HepG2 (cell line): Measurements from ENCODE around the gene TMEM9. TPM values are rescaled to one million over a fixed set of nuclear protein-coding genes. Genes with fewer than 3 reads are reported as not detected.
A peak's percentile ranks its signal among the peaks of the same experiment; 100 is the strongest.

Experiments
- MAF1 ChIP-seq: sonication (generic); formaldehyde crosslinking; IDR thresholded peaks from 2 replicates; pipeline ENCODE4 v1.5.0; 2020; ENCODE audit warnings: missing genetic modification reagents, borderline replicate concordance
- MTF2 ChIP-seq: sonication (generic); formaldehyde crosslinking; IDR thresholded peaks from 2 replicates; pipeline ENCODE4 v1.5.0; 2020; ENCODE audit warnings: missing genetic modification reagents, borderline replicate concordance
- PHF21A ChIP-seq: sonication (generic); formaldehyde crosslinking; IDR thresholded peaks from 2 replicates; pipeline ENCODE4 v1.5.0; 2020; ENCODE audit warnings: mild to moderate bottlenecking, missing genetic modification reagents
- RFXAP ChIP-seq: sonication (generic); formaldehyde crosslinking; IDR thresholded peaks from 2 replicates; pipeline ENCODE4 v1.4.0; 2020; ENCODE audit warnings: missing genetic modification reagents, borderline replicate concordance
- TAF15 ChIP-seq: fragments of 200-400 bp; formaldehyde crosslinking; IDR thresholded peaks from one replicate; pipeline ENCODE4 v1.6.1; 2018; ENCODE audit warnings: mild to moderate bottlenecking, low read depth, low read length; ENCODE audit not compliant: poor library complexity, severe bottlenecking
- ZFP37 ChIP-seq: sonication (generic); formaldehyde crosslinking; IDR thresholded peaks from 2 replicates; pipeline ENCODE4 v1.4.0; 2020; ENCODE audit warnings: missing genetic modification reagents, borderline replicate concordance
- ZFP82 ChIP-seq: sonication (generic); formaldehyde crosslinking; IDR thresholded peaks from 2 replicates; pipeline ENCODE4 v1.5.1; 2020; ENCODE audit warnings: mild to moderate bottlenecking, missing genetic modification reagents, borderline replicate concordance
- ZKSCAN1 ChIP-seq: fragments of 150-350 bp; IDR thresholded peaks from 2 replicates; pipeline ENCODE4 v1.6.1; 2014; ENCODE audit warnings: low read length
- ZMYM3 ChIP-seq: sonication (generic); formaldehyde crosslinking; IDR thresholded peaks from 2 replicates; pipeline ENCODE4 v1.5.1; 2020; ENCODE audit warnings: mild to moderate bottlenecking, missing genetic modification reagents
- ZNF24 ChIP-seq: fragments of 450-650 bp; IDR thresholded peaks from 2 replicates; pipeline ENCODE4 v1.6.1; 2017; ENCODE audit warnings: antibody characterized with exemption, mild to moderate bottlenecking
- ZNF850 ChIP-seq: sonication (generic); formaldehyde crosslinking; conservative IDR thresholded peaks from 2 replicates; pipeline ENCODE4 v1.9.0; 2021; ENCODE audit warnings: mild to moderate bottlenecking, missing genetic modification reagents
- polyA plus RNA-seq, 8 experiments: library from polyadenylated mRNA; depleted of rRNA in 3 of 8; stranded (reverse) in 7 of 8; unstranded in 1 of 8; fragments of >200 nt; fragmentation: Illumina TruSeq in 4 of 8; extraction: Trizol in 4 of 8; gene quantifications; 2 replicates each; pipeline versions ENCODE4 v1.2.1 to v1.2.3, GENCODE V29; 2011 to 2016; ENCODE audit warnings: low read depth in 4 of 8, missing spikeins in 1 of 8, mixed read lengths in 1 of 8; ENCODE audit not compliant: insufficient read depth in 1 of 8
- total RNA-seq, 5 experiments: library from RNA; depleted of rRNA; stranded (reverse); fragments of >200 nt; fragmentation: Illumina TruSeq; extraction: Trizol; gene quantifications; 2 replicates each; pipeline ENCODE4 v1.2.3, GENCODE V29; 2016; ENCODE audit warnings: low read depth in 1 of 5
- TF ChIP-seq, protein P1 (sequence below): sonication (generic); formaldehyde crosslinking; IDR thresholded peaks from 2 replicates; pipeline ENCODE4 v1.5.0; 2020; ENCODE audit warnings: mild to moderate bottlenecking, missing genetic modification reagents
- TF ChIP-seq, protein P2 (sequence below): sonication (generic); formaldehyde crosslinking; IDR thresholded peaks from 2 replicates; pipeline ENCODE4 v1.9.0; 2021; ENCODE audit warnings: missing genetic modification reagents, mild to moderate bottlenecking, borderline replicate concordance
- TF ChIP-seq, protein P3 (sequence below): sonication (generic); formaldehyde crosslinking; conservative IDR thresholded peaks from 2 replicates; pipeline ENCODE4 v1.4.0; 2020; ENCODE audit warnings: missing genetic modification reagents
- TF ChIP-seq, protein P4 (sequence below): sonication (generic); formaldehyde crosslinking; IDR thresholded peaks from 2 replicates; pipeline ENCODE4 v1.5.0; 2020; ENCODE audit warnings: mild to moderate bottlenecking, missing genetic modification reagents
- TF ChIP-seq, protein P5 (sequence below): IDR thresholded peaks from 2 replicates; pipeline ENCODE4 v1.6.1; 2016; ENCODE audit warnings: control low read depth
- TF ChIP-seq, protein P6 (sequence below): sonication (generic); formaldehyde crosslinking; IDR thresholded peaks from 2 replicates; pipeline ENCODE4 v1.4.0; 2020; ENCODE audit warnings: missing genetic modification reagents, borderline replicate concordance

TMEM9 gene
- total and polyA plus RNA-seq, 2 of the 13 experiments (the other 11 are each of a cell fraction or from before 2014, with no cell fraction given) = 60.9 to 102 TPM

DNA sequence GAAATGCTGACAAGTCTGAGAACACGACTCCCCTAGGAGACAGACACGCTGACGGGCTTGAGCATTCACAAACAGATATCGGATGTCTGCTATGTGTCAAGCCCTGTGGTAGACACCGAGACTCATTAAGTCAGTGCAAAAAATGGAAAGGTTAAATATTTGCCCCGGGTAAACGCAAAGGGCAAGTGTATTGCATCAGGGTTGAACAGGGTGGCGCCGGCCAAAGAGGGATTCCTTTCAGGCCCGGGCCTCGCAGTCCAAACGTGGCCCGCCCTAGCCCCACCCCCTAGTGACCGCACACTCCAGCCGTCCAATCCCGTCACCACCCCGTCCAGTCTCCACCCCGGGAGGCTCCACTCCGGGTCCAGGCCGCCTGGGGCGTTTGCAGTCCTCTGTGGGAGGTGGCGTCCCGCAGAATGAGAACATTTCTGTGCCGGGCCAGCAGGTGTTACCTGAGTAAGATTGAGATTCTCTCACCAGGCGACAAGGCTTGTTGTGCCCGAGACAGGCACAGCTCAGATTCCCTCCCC, 16.3 kb upstream of the TMEM9 start (continued):
- TF ChIP-seq ZNF850 (no peak), MAF1 (no peak), ZFP82 (CRISPR knock-in tag) (no peak), ZNF24 (no peak), RFXAP (peak; percentile 92), ZFP37 (CRISPR knock-in tag) (no peak), ZKSCAN1 (no peak), MTF2 (CRISPR knock-in tag) (no peak), ZMYM3 (CRISPR knock-in tag) (peak; percentile 72; the same call in 1 of the 2 replicates), TAF15 (no peak), PHF21A (peak; percentile 98)
- TF ChIP-seq, protein P1, sequence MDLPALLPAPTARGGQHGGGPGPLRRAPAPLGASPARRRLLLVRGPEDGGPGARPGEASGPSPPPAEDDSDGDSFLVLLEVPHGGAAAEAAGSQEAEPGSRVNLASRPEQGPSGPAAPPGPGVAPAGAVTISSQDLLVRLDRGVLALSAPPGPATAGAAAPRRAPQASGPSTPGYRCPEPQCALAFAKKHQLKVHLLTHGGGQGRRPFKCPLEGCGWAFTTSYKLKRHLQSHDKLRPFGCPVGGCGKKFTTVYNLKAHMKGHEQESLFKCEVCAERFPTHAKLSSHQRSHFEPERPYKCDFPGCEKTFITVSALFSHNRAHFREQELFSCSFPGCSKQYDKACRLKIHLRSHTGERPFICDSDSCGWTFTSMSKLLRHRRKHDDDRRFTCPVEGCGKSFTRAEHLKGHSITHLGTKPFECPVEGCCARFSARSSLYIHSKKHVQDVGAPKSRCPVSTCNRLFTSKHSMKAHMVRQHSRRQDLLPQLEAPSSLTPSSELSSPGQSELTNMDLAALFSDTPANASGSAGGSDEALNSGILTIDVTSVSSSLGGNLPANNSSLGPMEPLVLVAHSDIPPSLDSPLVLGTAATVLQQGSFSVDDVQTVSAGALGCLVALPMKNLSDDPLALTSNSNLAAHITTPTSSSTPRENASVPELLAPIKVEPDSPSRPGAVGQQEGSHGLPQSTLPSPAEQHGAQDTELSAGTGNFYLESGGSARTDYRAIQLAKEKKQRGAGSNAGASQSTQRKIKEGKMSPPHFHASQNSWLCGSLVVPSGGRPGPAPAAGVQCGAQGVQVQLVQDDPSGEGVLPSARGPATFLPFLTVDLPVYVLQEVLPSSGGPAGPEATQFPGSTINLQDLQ (CRISPR knock-in tag) = no peak
- TF ChIP-seq, protein P2, sequence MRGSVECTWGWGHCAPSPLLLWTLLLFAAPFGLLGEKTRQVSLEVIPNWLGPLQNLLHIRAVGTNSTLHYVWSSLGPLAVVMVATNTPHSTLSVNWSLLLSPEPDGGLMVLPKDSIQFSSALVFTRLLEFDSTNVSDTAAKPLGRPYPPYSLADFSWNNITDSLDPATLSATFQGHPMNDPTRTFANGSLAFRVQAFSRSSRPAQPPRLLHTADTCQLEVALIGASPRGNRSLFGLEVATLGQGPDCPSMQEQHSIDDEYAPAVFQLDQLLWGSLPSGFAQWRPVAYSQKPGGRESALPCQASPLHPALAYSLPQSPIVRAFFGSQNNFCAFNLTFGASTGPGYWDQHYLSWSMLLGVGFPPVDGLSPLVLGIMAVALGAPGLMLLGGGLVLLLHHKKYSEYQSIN (CRISPR knock-in tag) = no peak
- TF ChIP-seq, protein P3, sequence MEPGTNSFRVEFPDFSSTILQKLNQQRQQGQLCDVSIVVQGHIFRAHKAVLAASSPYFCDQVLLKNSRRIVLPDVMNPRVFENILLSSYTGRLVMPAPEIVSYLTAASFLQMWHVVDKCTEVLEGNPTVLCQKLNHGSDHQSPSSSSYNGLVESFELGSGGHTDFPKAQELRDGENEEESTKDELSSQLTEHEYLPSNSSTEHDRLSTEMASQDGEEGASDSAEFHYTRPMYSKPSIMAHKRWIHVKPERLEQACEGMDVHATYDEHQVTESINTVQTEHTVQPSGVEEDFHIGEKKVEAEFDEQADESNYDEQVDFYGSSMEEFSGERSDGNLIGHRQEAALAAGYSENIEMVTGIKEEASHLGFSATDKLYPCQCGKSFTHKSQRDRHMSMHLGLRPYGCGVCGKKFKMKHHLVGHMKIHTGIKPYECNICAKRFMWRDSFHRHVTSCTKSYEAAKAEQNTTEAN (CRISPR knock-in tag) = peak; percentile 72
- TF ChIP-seq, protein P4, sequence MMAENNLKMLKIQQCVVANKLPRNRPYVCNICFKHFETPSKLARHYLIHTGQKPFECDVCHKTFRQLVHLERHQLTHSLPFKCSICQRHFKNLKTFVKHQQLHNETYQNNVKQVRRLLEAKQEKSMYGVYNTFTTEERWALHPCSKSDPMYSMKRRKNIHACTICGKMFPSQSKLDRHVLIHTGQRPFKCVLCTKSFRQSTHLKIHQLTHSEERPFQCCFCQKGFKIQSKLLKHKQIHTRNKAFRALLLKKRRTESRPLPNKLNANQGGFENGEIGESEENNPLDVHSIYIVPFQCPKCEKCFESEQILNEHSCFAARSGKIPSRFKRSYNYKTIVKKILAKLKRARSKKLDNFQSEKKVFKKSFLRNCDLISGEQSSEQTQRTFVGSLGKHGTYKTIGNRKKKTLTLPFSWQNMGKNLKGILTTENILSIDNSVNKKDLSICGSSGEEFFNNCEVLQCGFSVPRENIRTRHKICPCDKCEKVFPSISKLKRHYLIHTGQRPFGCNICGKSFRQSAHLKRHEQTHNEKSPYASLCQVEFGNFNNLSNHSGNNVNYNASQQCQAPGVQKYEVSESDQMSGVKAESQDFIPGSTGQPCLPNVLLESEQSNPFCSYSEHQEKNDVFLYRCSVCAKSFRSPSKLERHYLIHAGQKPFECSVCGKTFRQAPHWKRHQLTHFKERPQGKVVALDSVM (CRISPR knock-in tag) = peak; percentile 4; the same call in 1 of the 2 replicates
- TF ChIP-seq, protein P5, sequence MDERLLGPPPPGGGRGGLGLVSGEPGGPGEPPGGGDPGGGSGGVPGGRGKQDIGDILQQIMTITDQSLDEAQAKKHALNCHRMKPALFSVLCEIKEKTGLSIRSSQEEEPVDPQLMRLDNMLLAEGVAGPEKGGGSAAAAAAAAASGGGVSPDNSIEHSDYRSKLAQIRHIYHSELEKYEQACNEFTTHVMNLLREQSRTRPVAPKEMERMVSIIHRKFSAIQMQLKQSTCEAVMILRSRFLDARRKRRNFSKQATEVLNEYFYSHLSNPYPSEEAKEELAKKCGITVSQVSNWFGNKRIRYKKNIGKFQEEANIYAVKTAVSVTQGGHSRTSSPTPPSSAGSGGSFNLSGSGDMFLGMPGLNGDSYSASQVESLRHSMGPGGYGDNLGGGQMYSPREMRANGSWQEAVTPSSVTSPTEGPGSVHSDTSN (CRISPR knock-in tag) = peak; percentile 40; the same call in 1 of the 2 replicates
- TF ChIP-seq, protein P6, sequence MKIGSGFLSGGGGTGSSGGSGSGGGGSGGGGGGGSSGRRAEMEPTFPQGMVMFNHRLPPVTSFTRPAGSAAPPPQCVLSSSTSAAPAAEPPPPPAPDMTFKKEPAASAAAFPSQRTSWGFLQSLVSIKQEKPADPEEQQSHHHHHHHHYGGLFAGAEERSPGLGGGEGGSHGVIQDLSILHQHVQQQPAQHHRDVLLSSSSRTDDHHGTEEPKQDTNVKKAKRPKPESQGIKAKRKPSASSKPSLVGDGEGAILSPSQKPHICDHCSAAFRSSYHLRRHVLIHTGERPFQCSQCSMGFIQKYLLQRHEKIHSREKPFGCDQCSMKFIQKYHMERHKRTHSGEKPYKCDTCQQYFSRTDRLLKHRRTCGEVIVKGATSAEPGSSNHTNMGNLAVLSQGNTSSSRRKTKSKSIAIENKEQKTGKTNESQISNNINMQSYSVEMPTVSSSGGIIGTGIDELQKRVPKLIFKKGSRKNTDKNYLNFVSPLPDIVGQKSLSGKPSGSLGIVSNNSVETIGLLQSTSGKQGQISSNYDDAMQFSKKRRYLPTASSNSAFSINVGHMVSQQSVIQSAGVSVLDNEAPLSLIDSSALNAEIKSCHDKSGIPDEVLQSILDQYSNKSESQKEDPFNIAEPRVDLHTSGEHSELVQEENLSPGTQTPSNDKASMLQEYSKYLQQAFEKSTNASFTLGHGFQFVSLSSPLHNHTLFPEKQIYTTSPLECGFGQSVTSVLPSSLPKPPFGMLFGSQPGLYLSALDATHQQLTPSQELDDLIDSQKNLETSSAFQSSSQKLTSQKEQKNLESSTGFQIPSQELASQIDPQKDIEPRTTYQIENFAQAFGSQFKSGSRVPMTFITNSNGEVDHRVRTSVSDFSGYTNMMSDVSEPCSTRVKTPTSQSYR = peak; percentile 66; the same call in 1 of the 2 replicates
